ENCODE data around the gene RAD23A. TPM values are rescaled to one million over a fixed set of nuclear protein-coding genes. Genes with fewer than 3 reads are reported as not detected.

The RAD23A gene
- total RNA-seq: 81.4 and 83.1 TPM in 2 replicates
- long read RNA-seq, transcript RAD23A-203 (9 exons, 1,746 nt): major isoform, 7 of 11 reads
- long read RNA-seq, partial matches to known transcripts: 1 of 11 reads
- long read RNA-seq, other reads (novel, unspliced or antisense): 1 of 11 reads

DNA sequence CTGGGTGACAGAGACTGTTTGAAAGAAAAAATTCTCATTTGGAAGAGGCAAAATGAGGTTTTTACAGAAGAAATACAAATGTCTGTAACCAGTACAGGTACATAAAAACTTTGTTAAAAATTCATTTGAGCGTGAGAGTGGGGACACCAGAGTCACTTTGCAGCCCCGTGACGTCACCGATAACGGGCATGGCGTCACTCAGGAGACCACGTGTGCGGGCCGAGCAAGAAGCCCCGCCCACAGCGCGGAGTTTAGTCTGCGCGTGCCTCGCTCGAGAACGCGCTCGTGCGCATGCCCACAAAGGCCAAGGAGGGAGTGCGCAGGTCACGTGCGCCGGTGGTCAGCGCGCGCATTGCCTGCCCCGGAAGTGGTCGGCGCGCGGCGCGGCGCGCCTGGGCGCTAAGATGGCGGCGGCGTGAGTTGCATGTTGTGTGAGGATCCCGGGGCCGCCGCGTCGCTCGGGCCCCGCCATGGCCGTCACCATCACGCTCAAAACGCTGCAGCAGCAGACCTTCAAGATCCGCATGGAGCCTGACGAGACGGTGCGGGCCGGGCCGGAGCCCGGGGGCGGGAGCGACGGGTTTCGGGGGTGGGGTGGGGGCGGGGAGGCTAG is at the start of gene RAD23A:
TSS of gene RAD23A (plus strand) at position 384 of the 613 bp plus-strand sequence. CDS start at position 471, 87 bp downstream.
- peak within 1 kb of the TSS; percentile 93 for H3K27ac Mint-ChIP-seq (ENCODE audit: unreplicated experiment)
- no peak for TF ChIP-seq CTCF (IDR thresholded peaks at IDR 0.05)
- peaks cover 33% of the 10 kb centered on the region for H3K36me3 Mint-ChIP-seq (ENCODE audit: unreplicated experiment)
- peak within 1 kb of the TSS; percentile 86 for H3K4me3 Mint-ChIP-seq (ENCODE audit: unreplicated experiment)
- peaks cover 32% of the 10 kb centered on the region for H3K4me1 Mint-ChIP-seq (ENCODE audit: unreplicated experiment)
- H3K9me3 Mint-ChIP-seq (ENCODE audit: unreplicated experiment): no peaks in the 10 kb centered on the region
- DNase-seq (ENCODE audit: extremely low spot score, unreplicated experiment): peak; percentile 99
- no peaks in the 10 kb centered on the region for H3K27me3 Mint-ChIP-seq (ENCODE audit: unreplicated experiment)

- Mint-ChIP-seq H3K4me1 (ENCODE audit: unreplicated experiment) (peaks cover 9% of the 10 kb centered on the region), H3K4me3 (ENCODE audit: unreplicated experiment) (no peak overlapping the region), H3K27me3 (ENCODE audit: unreplicated experiment) (no peaks in the 10 kb centered on the region), H3K9me3 (ENCODE audit: unreplicated experiment) (no peaks in the 10 kb centered on the region), H3K36me3 (ENCODE audit: unreplicated experiment) (peaks cover 11% of the 10 kb centered on the region), H3K27ac (ENCODE audit: unreplicated experiment) (no peak overlapping the region)
- no peak for TF ChIP-seq CTCF (IDR thresholded peaks at IDR 0.05)
- no peak for DNase-seq (ENCODE audit: extremely low spot score, unreplicated experiment)
Observed at GRCh38 chr19:12896460-12896859, 49.2 kb upstream of the RAD23A start.

- no peaks in the 10 kb centered on the region for H3K27me3 Mint-ChIP-seq (ENCODE audit: unreplicated experiment)
- TF ChIP-seq CTCF (IDR thresholded peaks at IDR 0.05): no peak
- DNase-seq (ENCODE audit: extremely low spot score, unreplicated experiment): no peak
- no peak overlapping the region for H3K27ac Mint-ChIP-seq (ENCODE audit: unreplicated experiment)
- H3K9me3 Mint-ChIP-seq (ENCODE audit: unreplicated experiment): no peaks in the 10 kb centered on the region
- H3K4me1 Mint-ChIP-seq (ENCODE audit: unreplicated experiment): no peaks in the 10 kb centered on the region
- H3K4me3 Mint-ChIP-seq (ENCODE audit: unreplicated experiment): no peak overlapping the region
- peaks cover 4% of the 10 kb centered on the region for H3K36me3 Mint-ChIP-seq (ENCODE audit: unreplicated experiment)
Observed at GRCh38 chr19:12899891-12900518, 45.7 kb upstream of the RAD23A start.

GRCh38 chr19:12907166-12907565 is 38.5 kb upstream of the RAD23A start:
- Mint-ChIP-seq H3K4me1 (ENCODE audit: unreplicated experiment) (no peaks in the 10 kb centered on the region), H3K4me3 (ENCODE audit: unreplicated experiment) (no peak overlapping the region), H3K36me3 (ENCODE audit: unreplicated experiment) (no peaks in the 10 kb centered on the region), H3K27ac (ENCODE audit: unreplicated experiment) (no peak overlapping the region), H3K9me3 (ENCODE audit: unreplicated experiment) (no peaks in the 10 kb centered on the region), H3K27me3 (ENCODE audit: unreplicated experiment) (no peaks in the 10 kb centered on the region)
- no peak for DNase-seq (ENCODE audit: extremely low spot score, unreplicated experiment)
- no peak for TF ChIP-seq CTCF (IDR thresholded peaks at IDR 0.05)

DNA sequence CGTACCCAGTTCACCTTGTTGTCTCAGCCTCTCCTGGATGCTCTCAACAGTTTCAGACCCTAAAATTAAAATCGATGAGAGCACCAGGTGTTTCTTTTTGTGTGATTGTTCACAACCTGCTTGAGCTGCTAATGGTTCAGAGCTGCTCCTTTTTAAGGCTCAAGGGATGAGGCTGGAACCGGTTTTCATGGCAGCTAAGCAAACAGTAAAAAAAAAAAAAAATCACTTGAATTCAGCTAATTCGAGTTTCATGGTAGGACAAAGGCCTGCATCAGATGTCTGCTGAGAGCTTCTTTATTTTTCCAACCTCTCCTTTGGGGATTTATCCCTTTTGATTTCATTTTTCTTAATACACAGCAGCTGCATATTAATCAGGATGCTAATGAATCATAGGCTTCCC is 33.1 kb upstream of the RAD23A start:
- Mint-ChIP-seq H3K27me3 (ENCODE audit: unreplicated experiment) (peaks cover 12% of the 10 kb centered on the region), H3K4me1 (ENCODE audit: unreplicated experiment) (peaks cover 5% of the 10 kb centered on the region), H3K27ac (ENCODE audit: unreplicated experiment) (no peak overlapping the region), H3K4me3 (ENCODE audit: unreplicated experiment) (no peak overlapping the region), H3K36me3 (ENCODE audit: unreplicated experiment) (no peaks in the 10 kb centered on the region), H3K9me3 (ENCODE audit: unreplicated experiment) (no peaks in the 10 kb centered on the region)
- no peak for DNase-seq (ENCODE audit: extremely low spot score, unreplicated experiment)
- no peak for TF ChIP-seq CTCF (IDR thresholded peaks at IDR 0.05)

Measured in osteocyte (in vitro differentiated cells).